ENCODE measurements around the gene SORBS2. TPM values are rescaled to one million over a fixed set of nuclear protein-coding genes. Genes with fewer than 3 reads are reported as not detected.

Gene SORBS2
- total RNA-seq, 1 donor from 2014 or later = 18.8 TPM

DNA sequence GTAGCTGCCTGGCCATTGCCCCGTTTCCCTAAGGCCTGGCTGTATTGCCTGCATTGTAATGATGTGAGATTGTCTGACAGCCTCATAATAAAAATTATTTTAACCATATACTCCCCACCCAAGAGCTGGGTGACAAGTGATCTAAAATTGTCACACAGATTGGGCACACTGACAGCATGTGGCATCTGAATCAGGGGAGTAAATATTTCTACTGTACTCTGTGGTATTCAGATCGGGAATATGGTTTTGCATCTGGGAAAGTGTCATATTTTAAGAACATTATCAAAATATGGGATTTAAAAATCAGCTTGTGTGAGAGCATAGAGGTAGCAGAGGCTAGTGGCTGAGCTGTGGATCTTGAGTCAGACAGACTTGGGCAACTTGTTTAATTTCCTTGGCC lies 140.9 kb downstream of the SORBS2 start:
- no peak overlapping the region for H3K4me3 ChIP-seq (ENCODE audit: low read depth, low read length)
- TF ChIP-seq CTCF (IDR thresholded peaks at IDR 0.05; ENCODE audit: insufficient read depth, low read length, poor library complexity, severe bottlenecking) = no peak
- no peaks in the 10 kb centered on the region for H3K27me3 ChIP-seq (ENCODE audit: control insufficient read depth, insufficient read depth, low read length)
- no peak for DNase-seq (ENCODE audit: low read depth)
- H3K36me3 ChIP-seq (ENCODE audit: control insufficient read depth, insufficient read depth, low read length) = peaks cover 2% of the 10 kb centered on the region

DNA sequence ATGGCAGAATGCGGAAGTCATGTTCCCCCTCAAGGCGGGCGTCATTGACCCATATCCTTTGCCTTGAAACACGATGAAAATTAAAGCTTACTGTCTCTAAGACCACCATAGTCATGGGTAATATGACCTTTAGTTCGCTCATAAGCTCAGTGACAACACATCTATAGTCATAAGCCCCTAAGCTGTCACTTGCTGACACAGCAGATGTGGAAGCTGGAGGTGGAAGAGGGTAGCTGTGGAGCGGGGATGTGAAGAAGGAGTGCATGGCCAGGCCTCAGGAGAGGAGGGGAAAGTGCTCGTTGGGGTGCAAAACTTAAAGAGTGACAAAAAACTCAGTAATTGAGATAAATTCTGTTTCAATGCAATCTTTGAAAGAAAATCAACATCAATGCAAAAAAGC lies 142.7 kb downstream of the SORBS2 start:
- Histone ChIP-seq H3K27me3 (ENCODE audit: control insufficient read depth, insufficient read depth, low read length) (no peaks in the 10 kb centered on the region), H3K36me3 (ENCODE audit: control insufficient read depth, insufficient read depth, low read length) (no peaks in the 10 kb centered on the region), H3K4me3 (ENCODE audit: low read depth, low read length) (no peak overlapping the region)
- DNase-seq (ENCODE audit: low read depth) = no peak
- no peak for TF ChIP-seq CTCF (IDR thresholded peaks at IDR 0.05; ENCODE audit: insufficient read depth, low read length, poor library complexity, severe bottlenecking)

- no peaks in the 10 kb centered on the region for H3K36me3 ChIP-seq (ENCODE audit: control insufficient read depth, insufficient read depth, low read length)
- TF ChIP-seq CTCF (IDR thresholded peaks at IDR 0.05; ENCODE audit: insufficient read depth, low read length, poor library complexity, severe bottlenecking) = no peak
- no peak overlapping the region for H3K4me3 ChIP-seq (ENCODE audit: low read depth, low read length)
- no peak for DNase-seq (ENCODE audit: low read depth)
- H3K27me3 ChIP-seq (ENCODE audit: control insufficient read depth, insufficient read depth, low read length) = no peaks in the 10 kb centered on the region
Measured at GRCh38 chr4:185666156-185666555, 145.8 kb downstream of the SORBS2 start.

GRCh38 chr4:185665655-185666054 lies 146.3 kb downstream of the SORBS2 start:
- no peaks in the 10 kb centered on the region for H3K27me3 ChIP-seq (ENCODE audit: control insufficient read depth, insufficient read depth, low read length)
- no peaks in the 10 kb centered on the region for H3K36me3 ChIP-seq (ENCODE audit: control insufficient read depth, insufficient read depth, low read length)
- no peak for TF ChIP-seq CTCF (IDR thresholded peaks at IDR 0.05; ENCODE audit: insufficient read depth, low read length, poor library complexity, severe bottlenecking)
- no peak for DNase-seq (ENCODE audit: low read depth)
- no peak overlapping the region for H3K4me3 ChIP-seq (ENCODE audit: low read depth, low read length)

- DNase-seq (ENCODE audit: low read depth) = no peak
- no peaks in the 10 kb centered on the region for H3K36me3 ChIP-seq (ENCODE audit: control insufficient read depth, insufficient read depth, low read length)
- no peak overlapping the region for H3K4me3 ChIP-seq (ENCODE audit: low read depth, low read length)
- H3K27me3 ChIP-seq (ENCODE audit: control insufficient read depth, insufficient read depth, low read length) = no peaks in the 10 kb centered on the region
- TF ChIP-seq CTCF (IDR thresholded peaks at IDR 0.05; ENCODE audit: insufficient read depth, low read length, poor library complexity, severe bottlenecking) = no peak
Measured at GRCh38 chr4:185664481-185664880, 147.5 kb downstream of the SORBS2 start.

GRCh38 chr4:185662030-185662778 lies 149.8 kb downstream of the SORBS2 start:
- Histone ChIP-seq H3K36me3 (ENCODE audit: control insufficient read depth, insufficient read depth, low read length) (no peaks in the 10 kb centered on the region), H3K27me3 (ENCODE audit: control insufficient read depth, insufficient read depth, low read length) (no peaks in the 10 kb centered on the region), H3K4me3 (ENCODE audit: low read depth, low read length) (no peak overlapping the region)
- no peak for DNase-seq (ENCODE audit: low read depth)
- TF ChIP-seq CTCF (IDR thresholded peaks at IDR 0.05; ENCODE audit: insufficient read depth, low read length, poor library complexity, severe bottlenecking) = no peak
